Activated CD8-positive, alpha-beta T cell treated with anti-CD3 and anti-CD28 coated beads for 36 hours (primary cell): ENCODE results near the gene NELFA. TPM values are rescaled to one million over a fixed set of nuclear protein-coding genes. Genes with fewer than 3 reads are reported as not detected.
"Not testable (repeated sequence)": the region's sequence is repeated elsewhere in the genome, so short reads cannot be mapped to it uniquely, and the experiment has no call there.

Experiments used
- ATAC-seq: fragments of 200-7000 bp; cut with Tn5 transposase; one replicate; pipeline ENCODE4 v1.10.0; 2021; ENCODE audit warnings: mild to moderate bottlenecking, moderate library complexity
- CTCF ChIA-PET: fragments of 350-600 bp; sonication (Branson Sonifier 250); formaldehyde crosslinking; loops from one replicate; lab custom pipeline; 2021; ENCODE audit warnings: antibody characterized with exemption; lab: Charles Lee
- POLR2A ChIA-PET: fragments of 350-600 bp; sonication (Branson Sonifier 250); formaldehyde crosslinking; loops from one replicate; lab custom pipeline; 2021; ENCODE audit warnings: antibody characterized with exemption; lab: Charles Lee
- DNase-seq: peaks from one replicate; pipeline ENCODE4 v3.0.0-alpha.2; 2020
- H3K27ac Mint-ChIP-seq: one replicate; pipeline ENCODE4 v1.8.0; 2021; ENCODE audit warnings: mild to moderate bottlenecking, mixed read lengths
- H3K27me3 Mint-ChIP-seq: one replicate; pipeline ENCODE4 v1.8.0; 2021; ENCODE audit warnings: mixed read lengths
- H3K36me3 Mint-ChIP-seq: one replicate; pipeline ENCODE4 v1.8.0; 2021; ENCODE audit warnings: low read depth, mixed read lengths
- H3K4me1 Mint-ChIP-seq: one replicate; pipeline ENCODE4 v1.8.0; 2021; ENCODE audit warnings: low read depth, mixed read lengths
- H3K4me3 Mint-ChIP-seq: one replicate; pipeline ENCODE4 v1.8.0; 2021; ENCODE audit warnings: mild to moderate bottlenecking, moderate library complexity, mixed read lengths
- H3K9me3 Mint-ChIP-seq: one replicate; pipeline ENCODE4 v1.8.0; 2021; ENCODE audit warnings: mixed read lengths
- CTCF ChIP-seq: fragments of 200-600 bp; IDR thresholded peaks from one replicate; pipeline ENCODE4 v1.8.0; 2022; ENCODE audit warnings: antibody characterized with exemption, mild to moderate bottlenecking
- intact Hi-C: fragments of 100-400 bp; cut with micrococcal nuclease; formaldehyde crosslinking; loops from one replicate; pipeline ENCODE4 v1.10.0; 2022
- total RNA-seq, 2 experiments: library from RNA; stranded (reverse); gene quantifications; one replicate each; pipeline ENCODE4 v1.2.3, GENCODE V29; 2021

Gene NELFA
- total RNA-seq, 2 experiments from 2014 or later, result 43.9 to 46.3 TPM

GRCh38 chr4:2040391-2041238 is 31.8 kb upstream of the NELFA start:
- POLR2A ChIA-PET, result interaction anchor here (1.1 kb wide), 1 partner anchor 170 kb away, joined by 3 read pairs; the partner anchor contains the start of gene NSD2
- no peak for DNase-seq
- peak overlapping the region; percentile 30 for H3K4me3 Mint-ChIP-seq

GRCh38 chr4:2036866-2037265 is 28.1 kb upstream of the NELFA start:
- Mint-ChIP-seq H3K9me3 (no peaks in the 10 kb centered on the region), H3K27ac (no peak overlapping the region), H3K36me3 (no peaks in the 10 kb centered on the region), H3K27me3 (peaks cover 27% of the 10 kb centered on the region), H3K4me3 (no peak overlapping the region), H3K4me1 (no peaks in the 10 kb centered on the region)
- no peak for TF ChIP-seq CTCF
- ChIA-PET CTCF (no interaction called here), POLR2A (interaction anchor here (0.7 to 1.9 kb wide), 2 partner anchors 28 to 432 kb away, joined by 4 to 7 read pairs; partner anchors contain the start of genes NELFA and RNF4)
- intact Hi-C loops, result no loop called here
- no peak for DNase-seq
- ATAC-seq, result no peak

More at GRCh38 chr4:2040391-2041238, 31.8 kb upstream of the NELFA start:
- Mint-ChIP-seq H3K27me3 (peaks cover 26% of the 10 kb centered on the region), H3K27ac (no peak overlapping the region), H3K4me1 (no peaks in the 10 kb centered on the region), H3K36me3 (no peaks in the 10 kb centered on the region), H3K9me3 (no peaks in the 10 kb centered on the region)
- intact Hi-C loops, result no loop called here
- TF ChIP-seq CTCF, result no peak
- CTCF ChIA-PET, result interaction anchor here (1.2 kb wide), 1 partner anchor 31 kb away, joined by 3 read pairs; no protein-coding TSS in a partner anchor
- no peak for ATAC-seq

GRCh38 chr4:2036327-2036726 is 27.6 kb upstream of the NELFA start:
- no peak for TF ChIP-seq CTCF
- POLR2A ChIA-PET, result interaction anchor here (0.7 to 1.9 kb wide), 3 partner anchors 23 to 433 kb away, joined by 3 to 7 read pairs (median 4); partner anchors contain the start of genes NELFA and RNF4
- no peak for DNase-seq
- Mint-ChIP-seq H3K36me3 (no peaks in the 10 kb centered on the region), H3K4me3 (no peak overlapping the region), H3K9me3 (no peaks in the 10 kb centered on the region), H3K4me1 (no peaks in the 10 kb centered on the region), H3K27ac (no peak overlapping the region), H3K27me3 (peaks cover 26% of the 10 kb centered on the region)
- CTCF ChIA-PET, result no interaction called here
- ATAC-seq, result no peak
- intact Hi-C loops, result no loop called here

GRCh38 chr4:2031161-2031560 is 22.4 kb upstream of the NELFA start:
- H3K27ac Mint-ChIP-seq, ATAC-seq, DNase-seq, H3K4me3 Mint-ChIP-seq, H3K9me3 Mint-ChIP-seq, H3K36me3 Mint-ChIP-seq, intact Hi-C loops, CTCF ChIA-PET, H3K4me1 Mint-ChIP-seq: not testable (repeated sequence)
- H3K27me3 Mint-ChIP-seq, result peaks cover 30% of the 10 kb centered on the region
- POLR2A ChIA-PET, result interaction anchor here (0.6 kb wide), 1 partner anchor 30 kb away, joined by 3 read pairs; no protein-coding TSS in a partner anchor

GRCh38 chr4:2027120-2027519 is 18.3 kb upstream of the NELFA start:
- H3K4me1 Mint-ChIP-seq, CTCF ChIA-PET, DNase-seq, POLR2A ChIA-PET, H3K36me3 Mint-ChIP-seq, H3K9me3 Mint-ChIP-seq, H3K4me3 Mint-ChIP-seq, ATAC-seq, H3K27ac Mint-ChIP-seq, intact Hi-C loops: not testable (repeated sequence)
- peaks cover 32% of the 10 kb centered on the region for H3K27me3 Mint-ChIP-seq

GRCh38 chr4:2025817-2026216 is 17.0 kb upstream of the NELFA start:
- POLR2A ChIA-PET, result no interaction called here
- ATAC-seq (no peak), DNase-seq (no peak)
- H3K4me3 Mint-ChIP-seq, result no peak overlapping the region
- no peaks in the 10 kb centered on the region for H3K4me1 Mint-ChIP-seq
- no peaks in the 10 kb centered on the region for H3K36me3 Mint-ChIP-seq
- CTCF ChIA-PET, result no interaction called here
- no peak overlapping the region for H3K27ac Mint-ChIP-seq
- peaks cover 5% of the 10 kb centered on the region for H3K9me3 Mint-ChIP-seq
- intact Hi-C loops, result no loop called here
- no peak for TF ChIP-seq CTCF
- peaks cover 37% of the 10 kb centered on the region for H3K27me3 Mint-ChIP-seq
